ENCODE measurements around the gene KLF17.
"Not testable (repeated sequence)": the region's sequence is repeated elsewhere in the genome, so short reads cannot be mapped to it uniquely, and the experiment has no call there.

DNA sequence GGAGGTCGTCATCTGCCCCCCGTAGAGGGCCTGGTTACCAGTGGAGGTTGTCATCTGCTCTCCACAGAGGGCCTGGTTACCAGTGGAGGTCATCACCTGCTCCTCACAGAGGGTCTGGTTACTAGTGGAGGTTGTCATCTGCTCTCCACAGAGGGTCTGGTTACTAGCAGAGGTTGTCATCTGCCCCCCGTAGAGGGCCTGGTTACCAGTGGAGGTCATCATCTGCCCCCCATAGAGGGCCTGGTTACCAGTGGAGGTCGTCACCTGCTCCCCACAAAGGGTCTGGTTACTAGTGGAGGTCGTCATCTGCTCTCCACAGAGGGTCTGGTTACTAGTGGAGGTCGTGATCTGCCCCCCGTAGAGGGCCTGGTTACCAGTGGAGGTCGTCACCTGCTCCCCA lies 20.9 kb downstream of the KLF17 start:
- TF ChIP-seq POLR2AphosphoS5 (IDR thresholded peaks at IDR 0.05); CTCF (IDR thresholded peaks at IDR 0.05 in 8 of 11, conservative IDR thresholded peaks at IDR 0.05 in 3 of 11): not testable (repeated sequence)
